Ramos (cell line): ENCODE results near the gene BCAP31.
"Not testable (repeated sequence)": the region's sequence is repeated elsewhere in the genome, so short reads cannot be mapped to it uniquely, and the experiment has no call there.

Experiments
- in situ Hi-C: fragments of 300-500 bp; cut with MboI; formaldehyde crosslinking; loops from one replicate; pipeline ENCODE4 v1.14.3; 2022; ENCODE audit warnings: low sequenced_read_pairs; ENCODE audit not compliant: unreplicated experiment

BCAP31 gene

DNA sequence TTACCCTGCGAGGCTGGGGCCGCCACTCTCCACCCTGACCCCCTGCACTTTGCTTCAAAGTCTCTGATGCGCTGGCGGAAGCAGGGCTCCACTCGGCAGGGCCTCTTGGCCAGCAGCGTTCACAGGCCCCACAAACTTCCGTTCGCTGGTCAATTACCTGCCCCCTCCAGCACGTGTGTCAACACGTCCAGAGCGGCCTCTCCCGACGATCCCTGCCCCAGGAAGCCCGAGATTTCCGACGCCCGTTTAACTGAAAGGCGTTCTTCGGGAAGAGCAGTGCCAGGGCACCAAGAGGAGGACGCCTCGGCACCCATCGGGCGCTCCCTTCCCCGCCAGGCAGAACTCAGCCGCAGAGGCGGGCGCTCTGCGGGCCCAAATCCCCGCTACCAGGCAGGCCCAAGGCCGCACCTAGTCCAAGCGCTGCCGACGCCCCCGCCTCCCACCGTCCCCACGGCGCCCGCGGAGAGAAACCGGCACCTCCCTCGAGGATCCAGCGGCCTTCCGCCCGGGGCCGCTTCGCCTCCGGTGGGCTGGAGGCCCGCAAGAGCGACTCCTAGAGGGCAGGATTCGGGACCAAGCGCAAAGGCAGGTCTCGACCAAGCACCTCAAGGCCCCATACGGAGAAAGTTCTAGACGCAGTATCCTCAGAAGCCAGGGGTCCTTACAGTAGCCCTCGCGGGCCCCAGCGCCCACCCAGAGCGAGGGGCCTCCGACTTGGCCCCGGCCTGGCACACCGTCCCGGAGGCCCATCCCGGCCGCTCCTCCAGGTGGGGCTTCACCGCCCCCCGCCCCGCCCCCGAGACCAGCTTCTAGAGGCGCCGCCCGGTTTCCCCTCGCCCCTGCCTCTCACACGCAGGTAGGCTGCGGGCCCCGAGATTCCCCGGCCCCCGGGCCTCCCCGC, 586 bp downstream of the BCAP31 start:
- in situ Hi-C loops, result no loop called here

DNA sequence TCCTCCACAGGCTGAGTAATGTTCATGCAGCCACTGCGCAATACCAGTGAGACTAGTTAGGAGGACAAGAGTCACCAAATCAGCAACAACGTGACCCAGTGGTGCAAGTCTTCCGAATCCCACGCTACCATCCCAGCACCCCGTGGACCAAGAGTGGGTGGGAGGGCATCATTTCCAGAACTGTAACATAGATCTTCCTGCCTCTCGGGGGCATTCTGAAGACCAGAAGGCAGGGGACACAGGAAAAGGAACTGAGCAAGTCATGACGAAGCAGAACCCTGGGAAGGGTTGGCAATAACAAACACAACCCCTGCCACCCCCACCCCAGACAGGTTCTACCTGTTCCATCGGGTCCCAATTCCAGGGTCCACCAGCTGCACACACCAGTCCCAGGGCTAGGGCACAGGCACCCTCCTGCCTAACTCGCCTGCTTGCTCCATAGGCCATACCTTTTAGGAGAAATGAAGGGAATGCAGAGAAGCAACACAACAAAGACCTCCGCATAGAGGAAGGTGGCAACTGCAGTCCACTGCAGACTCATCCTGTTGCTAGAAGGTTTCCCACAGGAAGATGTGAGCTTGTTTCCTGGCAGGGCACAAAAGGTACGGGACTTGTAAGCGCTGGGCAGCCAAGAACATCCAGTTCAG, 1.4 kb downstream of the BCAP31 start:
- in situ Hi-C loops, result no loop called here

DNA sequence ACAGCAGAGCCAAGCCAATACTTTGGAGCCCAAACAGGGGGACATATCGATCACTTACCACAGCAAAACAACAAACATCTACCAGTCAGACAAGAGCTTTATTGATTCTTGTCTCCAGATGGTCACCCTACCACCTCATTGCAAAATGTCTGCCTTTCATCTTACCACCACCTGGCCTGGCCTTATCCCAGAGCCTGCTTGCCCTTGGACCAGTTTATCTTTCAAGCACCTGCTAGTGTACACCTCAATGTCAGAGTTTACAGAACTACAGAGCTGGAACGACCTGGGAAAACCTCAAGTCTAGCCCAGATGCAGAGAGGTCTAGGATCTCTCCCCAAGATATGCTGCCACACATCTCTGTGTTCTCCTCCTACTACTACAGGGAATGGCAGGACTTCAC, 4.5 kb downstream of the BCAP31 start:
- in situ Hi-C loops, result no loop called here

DNA sequence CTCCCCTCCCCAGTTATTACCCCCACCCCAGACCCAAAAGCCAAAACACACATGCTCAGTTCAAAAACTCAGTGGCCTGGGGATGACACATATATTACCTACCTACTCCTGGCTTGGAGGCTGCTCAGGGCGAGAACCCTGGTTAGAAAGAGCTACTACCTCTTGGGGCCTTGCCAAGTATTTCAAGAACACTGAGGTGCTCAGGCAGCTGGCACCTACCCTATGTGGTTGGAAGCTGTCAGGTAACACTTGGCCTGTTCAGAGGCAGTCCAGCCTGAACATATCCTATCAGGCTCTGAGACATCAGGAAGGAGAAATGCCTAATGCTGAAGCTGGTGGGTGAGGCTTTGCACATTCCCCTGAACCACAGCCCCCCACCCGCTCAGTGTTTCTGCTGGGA, 4.9 kb downstream of the BCAP31 start:
- in situ Hi-C loops, result no loop called here

DNA sequence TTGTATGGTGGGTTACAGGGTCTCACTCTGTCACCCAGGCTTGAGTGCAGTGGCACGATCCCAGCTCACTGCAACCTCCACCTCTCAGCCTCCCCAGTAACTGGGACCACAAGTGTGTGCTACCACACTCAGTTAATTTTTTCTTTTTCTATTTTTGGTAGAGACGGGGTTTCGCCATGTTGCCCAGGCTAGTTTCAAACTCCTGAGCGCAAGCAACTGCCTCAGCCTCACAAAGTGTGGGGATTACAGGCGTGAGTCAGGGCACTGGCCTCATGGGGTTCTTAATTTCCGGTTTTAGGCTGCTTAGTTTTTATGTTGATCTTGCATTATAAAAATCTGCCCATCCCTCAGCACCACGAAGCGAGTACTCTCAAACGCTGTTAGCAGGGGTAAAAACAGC, 6.7 kb downstream of the BCAP31 start:
- in situ Hi-C loops, result no loop called here

DNA sequence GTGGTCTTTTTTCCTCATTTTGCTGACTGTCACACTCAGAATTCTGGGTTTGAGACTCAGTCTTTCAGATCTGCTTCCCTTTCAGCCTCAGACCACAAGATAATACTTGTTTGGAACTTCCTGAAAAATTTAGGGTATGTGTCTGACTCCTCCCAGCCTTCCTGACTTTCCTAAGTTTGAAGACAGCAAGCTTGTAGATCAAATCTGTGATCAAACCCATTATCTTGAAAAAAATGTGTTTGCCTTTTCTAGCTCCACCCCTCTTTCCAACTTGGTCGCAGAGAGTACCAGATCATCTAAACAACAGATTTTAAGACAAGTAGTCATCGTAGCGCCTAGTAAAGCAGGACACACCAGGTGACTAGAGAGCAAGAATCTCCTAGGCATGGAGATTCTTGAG, 9.9 kb downstream of the BCAP31 start:
- in situ Hi-C loops, result no loop called here

DNA sequence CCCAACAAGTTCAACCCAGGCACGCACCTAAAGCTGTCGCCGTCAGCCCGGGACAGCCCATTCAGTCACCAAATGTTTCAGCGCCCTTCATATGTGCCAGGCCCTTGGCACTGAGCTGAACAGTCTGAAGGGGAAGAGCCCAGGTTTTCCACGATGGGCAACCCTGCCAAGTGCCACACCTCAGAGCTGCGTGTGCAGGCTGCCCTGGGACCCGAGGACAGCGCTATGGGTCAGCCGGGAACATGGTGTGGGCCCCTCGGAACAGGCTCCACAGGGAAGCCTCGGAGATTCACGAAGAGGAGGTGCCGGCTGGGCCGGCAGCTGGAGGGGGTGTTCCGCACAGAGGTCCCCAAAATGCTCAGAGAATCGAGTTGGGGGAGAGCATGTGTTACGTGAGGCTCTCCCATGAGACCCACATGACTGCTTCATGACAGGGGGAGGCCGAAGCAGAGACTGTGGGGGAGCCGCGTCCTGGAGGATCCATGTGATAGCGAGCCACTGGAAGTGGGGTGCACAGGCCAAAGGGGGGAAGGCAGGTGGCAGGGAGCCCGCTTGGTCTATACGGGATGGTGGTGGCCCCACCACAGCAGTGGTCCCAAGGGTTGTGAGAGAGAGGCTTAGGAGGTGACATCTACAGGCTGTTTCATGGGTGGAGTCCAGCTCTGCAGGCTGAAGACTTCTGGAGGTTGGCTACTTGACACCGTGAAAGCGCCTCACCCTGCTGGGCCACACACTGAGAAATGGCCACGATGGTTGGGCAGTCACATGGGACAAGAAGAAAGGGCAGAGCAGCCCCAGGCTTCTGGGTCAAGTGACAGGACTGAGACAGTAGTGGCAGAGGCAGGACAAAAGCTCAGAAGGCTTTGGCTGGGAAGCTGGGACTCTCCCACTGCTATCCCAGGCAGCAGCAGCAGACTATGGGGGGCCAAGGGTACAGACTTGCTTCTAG, 14.2 kb downstream of the BCAP31 start:
- in situ Hi-C loops, result no loop called here

DNA sequence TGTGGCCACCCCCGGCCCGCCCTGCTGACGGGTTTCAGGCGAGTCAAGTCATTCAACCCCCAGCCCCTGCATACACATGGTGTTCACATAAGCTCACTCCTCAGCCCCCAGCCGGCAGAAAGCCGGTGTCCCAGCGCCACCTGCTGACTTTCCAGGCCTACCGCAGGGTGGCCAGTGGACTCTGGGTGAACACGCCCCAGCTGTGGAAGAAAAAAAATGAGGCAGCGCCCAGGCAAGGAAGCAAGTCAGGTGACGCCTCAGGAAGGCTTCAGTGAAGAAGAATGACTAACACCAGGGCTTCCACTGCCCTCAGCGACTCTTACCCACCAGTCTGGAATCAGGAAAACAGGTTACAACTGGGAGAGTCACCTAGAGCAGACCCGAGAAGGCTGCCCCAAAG, 15.8 kb downstream of the BCAP31 start:
- in situ Hi-C loops, result no loop called here

DNA sequence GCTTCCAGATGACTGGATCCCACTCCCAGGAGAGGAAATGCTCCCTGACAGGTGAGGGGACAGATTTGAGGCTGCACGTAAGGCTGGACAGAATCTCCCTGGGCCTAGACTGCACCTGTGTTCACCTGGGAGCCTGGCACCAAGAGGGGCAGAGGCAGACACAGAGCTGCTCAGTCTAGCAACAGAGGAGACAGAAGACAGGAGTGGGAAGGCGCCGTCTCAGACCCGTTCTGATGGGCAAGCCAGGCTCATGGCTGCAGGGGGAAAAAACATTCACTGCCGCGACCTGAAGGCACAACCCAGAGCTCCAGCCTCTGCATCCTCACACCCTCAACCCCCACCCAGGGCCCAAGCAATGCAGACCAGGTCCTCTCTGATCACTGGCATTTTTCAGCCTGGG, 16.8 kb downstream of the BCAP31 start:
- in situ Hi-C loops, result no loop called here

DNA sequence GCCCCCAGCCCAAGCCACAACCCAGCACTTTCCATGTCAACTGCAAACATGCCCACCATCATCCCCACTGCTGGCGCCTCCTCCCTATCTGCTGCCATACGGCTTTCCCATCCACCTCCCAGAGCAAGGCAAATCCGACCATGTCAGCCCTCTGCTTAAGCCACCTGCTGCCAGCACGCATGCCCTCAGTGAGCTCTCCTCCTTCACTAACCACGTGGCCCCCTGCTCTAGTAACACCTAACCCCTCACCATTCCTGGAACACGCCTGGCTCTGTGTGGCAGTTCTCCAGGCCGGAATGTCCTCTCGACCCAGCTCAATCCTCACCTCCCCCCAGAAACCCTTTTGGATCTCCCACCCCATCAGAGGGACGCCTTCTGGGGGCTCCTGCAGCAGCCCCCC, 17.4 kb downstream of the BCAP31 start:
- in situ Hi-C loops, result no loop called here

DNA sequence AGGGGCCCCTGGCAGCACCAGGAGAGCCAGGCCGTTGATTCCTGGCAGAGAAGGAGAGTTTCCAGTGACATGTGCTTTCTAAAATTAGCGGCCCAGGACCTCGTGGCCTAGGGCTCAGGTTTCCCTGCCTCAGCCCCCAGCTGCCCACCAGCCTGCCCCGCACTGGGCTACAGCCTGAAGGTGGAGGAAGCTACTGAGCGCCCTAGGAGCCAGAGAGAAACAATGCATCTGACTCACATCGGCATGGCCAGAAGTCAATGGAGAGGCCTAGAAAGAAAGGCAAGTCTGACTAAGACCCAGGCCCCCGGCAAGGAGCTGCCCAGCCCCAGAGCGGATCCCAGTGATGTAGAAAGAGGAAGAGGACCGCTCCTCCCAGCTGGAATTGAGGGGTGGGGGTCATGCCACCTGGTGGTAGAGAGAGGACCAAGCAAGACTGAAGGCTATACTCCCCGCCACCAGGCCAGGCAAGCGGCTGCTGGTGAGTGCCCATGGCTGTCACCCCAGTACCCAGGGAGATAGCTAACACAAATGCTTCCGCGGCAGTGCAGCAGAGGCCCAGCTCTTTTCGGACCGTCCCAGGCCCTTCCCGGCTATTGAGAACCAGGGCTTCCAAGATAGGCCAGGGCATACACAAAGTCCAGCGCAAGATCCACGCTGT, 18.7 kb downstream of the BCAP31 start:
- in situ Hi-C loops, result not testable (repeated sequence)

DNA sequence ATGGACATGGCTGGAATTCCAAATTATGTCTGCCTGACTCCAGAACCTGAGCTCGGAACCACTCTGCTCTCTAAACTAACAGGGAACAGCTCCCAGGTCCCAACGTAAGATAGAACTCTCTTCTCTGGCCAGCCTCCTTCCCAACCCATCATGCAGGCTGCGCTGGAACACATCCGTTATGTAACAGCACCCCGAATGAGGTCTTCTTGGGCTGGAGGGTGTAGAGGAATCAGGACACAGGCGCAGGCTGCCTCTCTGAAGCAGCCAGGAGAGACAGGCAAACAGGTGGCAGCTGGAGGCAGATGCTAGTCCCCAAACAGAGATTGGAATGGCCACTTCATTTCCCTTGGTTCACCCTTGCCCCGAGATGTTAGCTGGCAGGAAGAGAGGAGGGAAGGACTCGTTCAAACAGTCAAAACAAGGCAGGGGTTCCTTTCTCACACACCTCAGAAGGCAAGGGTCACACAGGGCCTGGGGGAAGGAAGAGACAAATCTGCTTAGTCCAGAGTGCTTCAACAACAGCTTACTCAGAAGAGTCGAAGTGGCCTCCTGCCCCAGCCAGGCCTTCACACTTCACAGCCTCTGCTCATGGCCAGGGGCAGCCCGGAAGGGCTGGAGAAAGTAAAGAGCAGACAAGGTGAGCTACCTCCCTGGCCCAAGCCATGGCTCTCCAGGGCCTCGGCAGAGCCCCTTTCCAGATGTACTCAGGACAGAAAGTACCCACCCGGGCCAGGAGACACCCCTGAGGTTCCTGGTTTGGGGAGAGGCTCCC, 19.4 kb downstream of the BCAP31 start:
- in situ Hi-C loops, result not testable (repeated sequence)

DNA sequence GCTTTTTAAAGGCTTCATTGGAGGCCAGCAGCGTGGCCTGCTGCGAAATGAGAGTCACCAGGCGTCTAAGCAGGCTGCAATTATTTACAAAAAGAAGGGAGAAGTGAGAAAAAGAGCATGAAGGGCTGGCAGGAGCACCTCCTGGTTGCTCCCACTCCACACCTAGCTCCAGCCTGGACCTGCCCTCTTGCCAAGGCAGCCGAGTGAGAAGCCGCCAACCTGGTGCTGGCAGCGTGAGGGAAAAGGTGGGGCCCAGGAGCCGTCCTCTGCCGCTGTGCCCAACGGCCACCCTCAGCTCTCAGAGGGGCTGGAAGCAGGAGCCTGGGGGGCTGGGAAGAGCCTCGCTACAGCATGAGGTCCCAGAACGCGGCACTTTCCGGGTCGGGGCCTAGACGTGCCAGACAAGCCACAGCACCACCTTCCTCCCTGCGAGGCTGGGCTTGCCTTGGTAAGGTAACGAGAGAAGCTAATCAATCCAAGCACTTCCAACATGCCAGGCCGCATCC, 20.1 kb downstream of the BCAP31 start:
- in situ Hi-C loops, result no loop called here

DNA sequence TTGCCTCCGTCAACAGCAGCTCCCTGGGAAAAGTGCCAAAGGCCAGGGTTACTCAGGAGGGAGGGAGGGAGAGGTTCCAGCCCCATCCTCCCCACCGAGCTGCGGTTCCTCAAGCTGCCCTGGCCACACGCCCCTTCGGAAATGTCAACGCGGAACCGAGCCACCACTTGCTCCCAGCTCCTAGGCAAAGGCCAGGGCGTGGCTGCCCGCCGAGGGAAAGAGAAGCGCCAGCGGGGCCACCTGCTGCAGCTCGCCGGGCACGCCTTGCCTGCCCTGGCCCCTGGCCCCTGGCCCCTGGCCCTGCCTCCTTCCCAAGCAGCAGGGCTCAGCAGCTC, 21.2 kb downstream of the BCAP31 start:
- in situ Hi-C loops, result no loop called here

DNA sequence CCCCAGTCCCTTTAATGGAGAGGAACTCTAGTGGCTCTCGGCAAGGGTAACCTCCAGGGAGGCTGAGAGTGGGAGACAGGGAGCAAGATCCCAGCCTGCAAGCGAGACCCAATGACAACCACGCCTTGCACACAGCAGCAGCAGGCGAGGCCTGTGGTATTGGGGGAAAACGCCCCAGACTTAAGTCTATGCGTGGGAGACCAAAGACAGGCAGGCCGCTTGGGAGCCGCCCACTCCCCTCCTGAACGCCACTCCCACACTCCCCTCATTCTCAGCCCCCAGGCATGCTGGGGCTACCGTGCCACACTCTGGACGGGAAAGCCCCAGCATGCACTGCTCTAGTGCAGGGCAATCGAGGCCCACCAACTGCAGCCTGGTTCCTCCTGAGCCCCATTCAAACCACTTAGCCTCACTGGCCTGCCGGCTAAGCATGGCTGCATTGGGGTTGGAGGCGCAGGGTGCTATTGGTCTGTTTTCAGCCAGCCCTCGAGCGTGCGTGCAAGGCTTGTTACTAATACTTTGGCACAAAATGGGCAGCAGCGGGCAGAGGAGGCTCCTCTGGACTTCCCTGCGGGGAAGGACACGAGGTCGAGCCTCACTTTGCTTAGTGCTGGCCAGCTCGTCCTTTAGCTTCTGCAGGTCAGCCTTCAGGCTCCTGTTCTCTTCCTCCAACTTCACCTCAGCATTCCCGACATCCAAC, 21.7 kb downstream of the BCAP31 start:
- in situ Hi-C loops, result no loop called here

DNA sequence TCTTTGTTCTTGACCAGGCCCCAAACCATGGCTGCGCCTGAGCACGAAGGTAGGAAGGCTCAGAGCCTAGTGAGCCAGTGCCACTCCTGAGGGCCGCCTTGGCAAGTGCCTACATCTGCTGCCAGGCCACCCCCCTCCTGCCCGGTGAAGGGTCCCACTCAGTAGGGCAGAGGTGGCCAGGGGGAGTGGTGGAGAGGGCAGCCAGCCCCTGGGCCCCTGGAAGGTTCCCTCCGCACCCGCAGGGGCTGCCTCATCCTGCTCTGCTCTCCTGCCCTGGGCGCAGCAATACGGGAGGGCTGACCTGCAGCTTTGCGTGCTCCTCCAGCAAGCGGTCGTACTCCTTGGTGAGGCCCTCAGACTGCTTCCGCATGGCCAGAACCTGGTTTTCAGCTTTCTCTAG, 22.5 kb downstream of the BCAP31 start:
- in situ Hi-C loops, result no loop called here

DNA sequence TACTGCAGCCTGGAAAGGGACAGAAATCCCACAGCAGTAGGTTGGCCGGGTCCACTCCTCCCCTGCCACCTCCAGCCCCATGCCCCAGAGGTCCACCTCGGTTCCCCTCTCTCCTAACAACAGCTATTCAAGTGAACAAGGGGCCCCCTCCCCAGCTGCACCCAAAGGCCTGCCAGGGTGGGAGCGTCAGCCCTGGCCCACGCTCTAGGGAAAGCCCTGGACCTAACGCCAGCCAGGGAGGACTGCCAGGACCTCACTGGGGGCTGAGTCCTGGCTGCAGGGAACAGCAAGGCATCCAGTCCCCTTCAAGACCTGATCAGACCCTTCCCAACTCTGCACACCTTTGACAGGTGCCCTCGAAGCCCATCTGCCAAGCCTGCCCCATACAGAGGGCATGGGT, 23.2 kb downstream of the BCAP31 start:
- in situ Hi-C loops, result no loop called here

DNA sequence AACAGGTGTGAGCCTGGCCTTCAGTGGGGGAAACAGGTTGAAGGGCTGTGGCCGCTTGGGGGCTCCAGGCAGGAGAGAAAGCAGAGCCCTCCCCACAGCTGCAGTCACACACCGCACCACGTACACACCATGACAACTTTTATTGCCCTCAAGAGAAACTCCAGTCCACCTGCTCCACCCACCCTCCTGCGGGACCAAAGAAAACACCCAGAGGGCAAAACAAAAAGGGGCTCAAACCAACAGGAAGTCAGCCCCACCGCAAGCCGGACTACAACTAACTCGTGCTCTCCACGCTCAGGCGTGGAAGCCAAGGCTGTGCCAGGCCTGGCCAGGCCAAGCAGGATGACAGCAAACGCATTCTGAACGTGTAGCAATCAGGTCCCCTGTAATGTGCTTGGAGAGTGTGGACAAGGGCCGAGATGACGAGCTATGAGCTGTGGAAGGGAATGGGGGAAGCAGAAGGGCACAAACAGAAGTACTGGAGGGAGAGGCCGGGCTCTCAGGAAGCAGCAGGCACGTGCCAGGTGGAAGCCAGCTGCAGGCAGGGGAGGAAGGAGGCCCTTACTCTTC, 23.7 kb downstream of the BCAP31 start:
- in situ Hi-C loops, result no loop called here
